HG03354 (cell line): ENCODE results near the gene SRP9.
"Not testable (repeated sequence)": the region's sequence is repeated elsewhere in the genome, so short reads cannot be mapped to it uniquely, and the experiment has no call there.

Experiments used
- ATAC-seq: cut with Tn5 transposase; IDR thresholded peaks from one replicate; pipeline ENCODE4 v1.9.1; 2021; ENCODE audit warnings: mild to moderate bottlenecking; ENCODE audit not compliant: unreplicated experiment, poor library complexity, severe bottlenecking

Gene SRP9

DNA sequence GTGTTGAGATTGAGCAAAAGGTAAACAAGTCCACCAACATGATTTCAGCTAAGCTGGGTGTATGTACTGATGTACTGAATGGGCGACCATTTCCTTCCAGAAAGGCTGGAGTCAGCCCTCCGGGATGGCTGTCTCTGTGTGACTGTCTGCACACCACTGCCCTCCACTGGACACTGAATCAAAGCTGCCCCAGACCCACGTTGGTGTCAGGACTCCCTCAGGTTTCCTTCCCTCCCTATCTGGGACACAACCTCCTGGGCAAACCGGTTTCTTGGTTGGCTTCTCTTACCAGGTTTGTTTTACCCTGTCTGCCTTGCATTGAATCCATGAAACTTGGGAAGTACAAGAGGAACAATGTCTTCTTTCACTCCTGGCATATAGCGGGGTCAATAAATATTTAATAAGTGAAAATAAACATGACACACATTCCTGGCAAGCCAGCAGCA, 5.3 kb upstream of the SRP9 start:
- peak; percentile 47 for ATAC-seq

DNA sequence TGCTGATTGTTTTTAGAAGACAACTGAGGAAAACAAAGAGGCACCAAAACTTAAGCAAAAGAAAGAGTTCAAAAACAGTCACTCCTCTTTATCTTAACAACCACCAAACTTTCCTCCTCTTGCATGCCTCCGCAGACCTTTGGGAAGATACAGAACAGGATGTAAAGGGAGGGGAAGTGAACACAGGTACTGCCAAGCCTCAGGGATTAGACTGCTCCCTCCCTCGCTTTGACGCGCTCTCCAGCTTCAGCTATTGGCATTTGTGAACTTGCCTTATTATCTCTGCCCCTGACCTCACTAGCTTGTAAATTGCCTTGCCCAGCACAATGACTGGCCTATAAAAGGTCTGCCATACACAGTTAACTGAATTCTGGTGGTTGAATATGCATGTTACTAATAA, 4.8 kb upstream of the SRP9 start:
- ATAC-seq: no peak

DNA sequence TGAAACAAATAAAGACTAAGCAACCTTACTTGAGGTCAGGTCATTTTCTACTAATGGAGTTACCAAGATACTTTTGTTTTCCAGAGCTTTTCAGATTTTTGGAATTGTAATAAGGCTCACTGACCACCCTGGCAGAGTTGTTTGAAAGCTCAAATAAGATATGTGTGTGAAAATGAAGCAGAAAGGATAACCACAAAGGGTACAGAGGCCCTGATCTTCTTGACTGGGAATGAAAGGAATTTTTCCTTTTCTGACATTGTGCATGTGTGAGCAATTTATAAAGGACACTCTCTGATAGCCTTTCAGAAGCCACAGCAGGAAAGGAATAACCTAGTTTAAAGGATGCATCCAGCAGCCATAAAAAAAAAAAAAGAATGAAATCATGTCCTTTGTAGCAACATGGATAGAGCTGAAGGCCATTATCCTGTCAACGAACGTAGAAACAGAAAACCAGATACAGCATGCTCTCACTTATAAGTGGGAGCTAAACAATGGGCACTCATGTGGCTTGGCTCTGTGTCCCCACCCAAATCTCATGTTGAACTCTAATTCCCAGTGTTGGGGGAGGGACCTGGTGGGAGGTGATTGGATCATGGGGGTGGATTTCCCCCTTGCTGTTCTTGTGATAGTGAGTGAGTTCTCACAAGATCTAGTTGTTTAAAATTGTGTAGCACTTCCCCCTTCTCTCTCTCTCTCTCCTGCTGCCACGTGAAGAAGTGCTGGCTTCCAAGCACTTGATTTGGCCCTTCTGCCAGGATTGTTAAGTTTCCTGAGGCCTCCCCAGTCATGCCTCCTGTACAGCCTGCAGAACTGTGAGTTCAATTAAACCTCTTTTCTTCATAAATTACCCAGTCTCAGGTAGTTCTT, 3.1 kb upstream of the SRP9 start:
- no peak for ATAC-seq

DNA sequence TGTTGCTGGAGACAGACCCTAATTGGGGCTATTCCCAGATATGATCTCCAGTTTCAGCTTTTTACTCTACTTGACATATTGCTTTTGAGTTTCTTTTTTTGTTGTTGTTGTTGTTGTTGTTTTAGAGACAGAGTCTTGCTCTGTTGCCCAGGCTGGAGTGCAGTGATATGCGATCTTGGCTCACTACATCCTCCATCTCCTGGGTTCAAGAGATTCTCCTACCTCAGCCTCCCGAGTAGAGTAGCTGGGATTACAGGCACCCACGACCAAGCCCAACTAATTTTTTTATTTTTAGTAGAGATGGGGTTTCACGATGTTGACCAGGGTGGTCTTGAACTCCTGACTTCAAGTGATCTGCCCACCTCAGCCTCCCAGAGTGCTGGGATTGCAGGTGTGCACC, 1.3 kb upstream of the SRP9 start:
- ATAC-seq: no peak

DNA sequence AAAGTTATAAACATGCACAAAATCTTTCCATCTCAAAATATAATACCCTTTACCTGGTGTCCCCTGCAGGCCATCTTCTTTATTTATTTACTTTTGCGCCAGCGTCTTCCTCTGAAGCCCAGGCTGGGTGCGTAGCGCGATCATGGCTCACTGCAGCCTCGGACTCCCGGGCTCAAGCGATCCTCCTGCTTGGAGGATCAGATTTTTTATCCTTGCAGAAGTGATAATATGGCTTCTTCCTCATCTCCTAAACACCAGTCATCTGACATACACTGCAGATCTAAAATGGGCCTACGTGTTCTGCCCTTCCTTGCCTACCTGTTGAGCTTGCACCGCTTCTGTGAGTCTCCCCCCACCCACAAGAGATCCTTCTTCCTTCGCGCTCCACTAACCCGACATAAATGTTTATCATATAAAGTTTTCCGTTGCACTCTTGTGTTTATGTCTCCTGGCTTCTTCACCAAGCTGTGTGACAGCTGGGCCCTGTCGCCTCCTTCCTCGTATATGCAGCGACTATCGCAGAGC, 506 bp upstream of the SRP9 start:
- ATAC-seq: peak; percentile 22

DNA sequence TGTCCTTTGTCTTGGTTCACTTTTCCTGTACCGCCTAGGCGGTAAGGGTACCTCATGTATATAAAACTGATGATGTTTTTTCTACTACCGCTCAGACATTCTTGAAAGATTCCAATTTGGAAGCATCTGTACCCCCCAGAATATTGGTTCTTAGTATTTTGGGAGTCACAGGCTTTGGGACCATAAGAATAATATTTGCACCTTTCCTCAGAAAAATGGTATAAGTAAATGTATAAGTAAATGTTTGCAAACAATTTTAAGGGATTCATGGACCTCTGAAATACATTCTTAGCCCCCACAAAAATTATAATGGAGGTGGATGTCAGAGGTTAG, 677 bp downstream of the SRP9 start:
- ATAC-seq: no peak

DNA sequence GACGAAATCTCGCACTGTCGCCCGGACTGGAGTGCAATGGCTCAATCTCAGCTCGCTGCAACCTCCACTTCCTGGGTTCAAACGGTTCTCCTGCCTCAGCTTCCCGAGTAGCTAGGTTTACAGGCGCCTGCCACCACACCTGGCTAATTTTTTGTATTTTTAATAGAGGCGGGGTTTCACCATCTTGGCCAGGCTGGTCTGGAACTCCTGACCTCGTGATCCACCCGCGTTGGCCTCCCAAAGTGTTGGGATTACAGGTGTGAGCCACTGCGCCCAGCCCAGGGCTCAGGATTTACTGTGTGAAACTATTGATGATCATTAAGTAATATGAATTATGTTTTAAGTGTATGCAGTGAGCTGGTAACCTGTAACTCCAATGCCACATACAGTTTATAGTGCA, 1.5 kb downstream of the SRP9 start:
- not testable (repeated sequence) for ATAC-seq

DNA sequence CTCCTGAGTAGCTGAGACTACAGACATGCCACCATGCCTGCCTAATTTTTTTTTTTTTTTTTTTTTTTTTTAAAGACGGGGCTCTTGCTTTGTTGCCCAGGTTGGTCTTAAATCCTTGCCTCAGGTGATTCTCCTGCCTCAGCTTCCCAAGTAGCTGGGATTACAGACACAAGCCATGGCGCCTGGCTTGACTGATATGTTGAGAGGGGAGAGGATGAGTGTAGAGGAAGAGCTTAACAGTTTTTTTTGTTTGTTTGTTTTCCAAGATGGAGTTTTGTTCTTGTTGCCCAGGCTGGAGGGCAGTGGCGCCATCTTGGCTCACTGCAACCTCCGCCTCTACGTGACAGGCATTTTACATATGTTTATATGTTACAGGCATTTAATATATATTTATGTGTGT, 2.5 kb downstream of the SRP9 start:
- ATAC-seq: no peak

DNA sequence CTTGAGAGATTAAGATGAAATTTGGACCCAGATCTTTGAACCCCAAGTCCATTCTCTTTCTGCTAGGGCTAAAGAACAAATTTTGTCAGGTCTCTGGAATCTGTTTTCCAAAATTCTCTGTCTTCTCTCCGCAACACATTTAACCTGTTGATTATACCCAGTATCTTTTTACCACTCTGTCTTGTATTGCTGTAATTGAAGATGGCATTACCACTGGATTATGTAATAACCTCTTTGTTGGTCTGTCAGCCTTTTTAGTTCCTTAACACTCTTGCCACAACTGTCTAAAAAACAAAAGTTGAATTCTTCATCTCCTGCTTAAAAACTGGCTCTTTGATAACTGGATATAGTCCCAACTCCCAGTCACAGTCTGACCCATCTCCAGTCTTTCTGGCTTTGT, 3.0 kb downstream of the SRP9 start:
- ATAC-seq: no peak

DNA sequence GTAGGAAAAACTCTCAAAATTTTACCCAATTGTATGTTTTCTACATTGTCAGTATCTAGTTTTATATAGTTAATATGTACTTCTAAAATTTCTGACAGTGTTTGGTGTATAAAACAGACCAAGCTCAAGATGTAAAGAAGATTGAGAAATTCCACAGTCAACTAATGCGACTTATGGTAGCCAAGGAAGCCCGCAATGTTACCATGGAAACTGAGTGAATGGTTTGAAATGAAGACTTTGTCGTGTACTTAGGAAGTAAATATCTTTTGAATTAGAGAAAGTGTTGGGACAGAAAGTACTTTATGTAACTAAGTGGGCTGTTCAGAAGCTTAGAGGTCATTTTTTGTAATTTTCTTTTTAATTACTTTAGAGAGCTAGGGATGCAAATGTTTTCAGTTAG, 11.5 kb downstream of the SRP9 start:
- ATAC-seq: not testable (repeated sequence)

DNA sequence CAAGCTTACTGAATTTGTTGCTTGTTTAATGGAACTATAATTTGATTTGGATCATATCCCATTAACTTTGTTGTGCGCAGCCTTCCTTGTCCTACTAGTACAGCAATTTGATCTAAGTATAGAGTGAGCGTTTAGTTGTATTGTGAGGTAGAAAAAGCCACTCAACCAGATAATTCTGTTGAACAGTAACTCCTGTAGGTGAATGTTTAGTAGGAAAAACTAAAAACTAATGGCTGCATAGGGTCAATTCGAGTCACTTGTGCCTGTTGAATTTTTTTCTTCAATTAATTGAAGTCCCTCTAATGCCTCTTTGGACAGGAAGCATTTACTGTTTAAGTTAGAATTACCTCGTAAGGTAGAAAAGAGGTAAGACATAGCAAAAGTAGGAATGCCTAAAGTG, 17.3 kb downstream of the SRP9 start:
- no peak for ATAC-seq

DNA sequence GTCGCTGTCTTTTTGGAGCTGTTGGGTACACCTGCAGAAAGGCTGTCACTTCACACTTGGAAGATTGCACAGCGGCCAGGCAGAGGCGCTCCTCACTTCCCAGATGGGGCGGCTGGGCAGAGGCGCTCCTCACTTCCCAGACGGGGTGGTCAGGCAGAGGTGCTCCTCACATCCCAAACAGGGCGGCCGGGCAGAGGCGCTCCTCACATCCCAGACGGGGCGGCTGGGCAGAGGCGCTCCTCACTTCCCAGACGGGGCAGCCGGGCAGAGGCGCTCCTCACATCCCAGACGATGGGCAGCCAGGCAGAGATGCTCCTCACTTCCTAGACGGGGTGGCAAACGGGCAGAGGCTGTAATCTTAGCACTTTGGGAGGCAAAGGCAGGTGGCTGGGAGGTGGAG, 18.5 kb downstream of the SRP9 start:
- not testable (repeated sequence) for ATAC-seq

DNA sequence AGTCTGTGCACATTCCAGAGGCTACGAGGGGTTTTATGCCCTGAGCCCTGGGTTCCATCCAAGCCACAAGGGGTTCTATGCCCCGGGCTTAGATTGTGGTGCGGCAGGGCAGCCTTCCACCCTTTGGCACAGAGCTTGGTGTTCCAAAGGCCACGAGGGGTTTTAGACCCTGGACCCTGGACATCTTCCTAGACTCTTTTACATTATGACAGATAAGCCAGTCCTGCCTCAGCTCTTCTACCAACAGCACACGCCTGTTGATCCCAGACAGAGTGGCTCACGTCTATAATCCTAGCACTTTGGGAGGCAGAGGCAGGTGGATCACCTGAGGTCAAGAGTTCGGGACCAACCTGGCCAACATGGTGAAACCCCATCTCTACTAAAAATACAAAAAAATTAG, 23.5 kb downstream of the SRP9 start:
- ATAC-seq: not testable (repeated sequence)

DNA sequence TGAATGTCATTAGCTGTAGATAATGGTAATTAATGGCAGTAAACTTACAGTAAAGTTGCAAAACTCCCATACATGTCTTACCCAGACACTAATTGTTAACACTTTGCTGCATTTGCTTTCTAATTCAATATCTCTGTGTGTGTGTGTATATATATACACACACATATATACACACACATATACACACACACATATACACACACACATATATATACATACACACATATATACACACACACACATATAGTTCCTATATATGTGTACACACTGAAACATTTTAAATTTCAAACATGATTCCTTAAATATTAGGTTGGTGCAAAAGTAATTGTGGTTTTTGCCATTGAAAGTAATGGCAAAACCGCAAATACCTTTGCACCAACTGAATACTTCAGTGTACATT, 28.6 kb downstream of the SRP9 start:
- ATAC-seq: no peak

DNA sequence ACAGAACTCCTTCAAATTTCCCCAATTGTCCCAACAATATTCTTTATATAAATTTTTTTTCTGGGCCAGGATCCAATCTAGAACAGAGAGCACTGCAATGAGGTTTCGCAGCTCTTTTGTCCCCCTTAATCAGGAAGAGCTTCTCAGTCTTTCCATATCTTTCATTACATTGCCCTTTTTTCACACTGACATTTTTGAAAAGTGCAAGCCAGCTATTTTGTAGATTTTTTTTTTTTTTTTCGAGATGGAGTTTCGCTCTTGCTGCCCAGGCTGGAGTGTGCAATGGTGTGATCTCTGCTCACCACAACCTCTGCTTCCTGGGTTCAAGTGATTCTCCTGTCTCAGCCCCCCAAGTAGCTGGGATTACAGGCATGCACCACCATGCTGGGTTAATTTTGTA, 29.1 kb downstream of the SRP9 start:
- not testable (repeated sequence) for ATAC-seq

DNA sequence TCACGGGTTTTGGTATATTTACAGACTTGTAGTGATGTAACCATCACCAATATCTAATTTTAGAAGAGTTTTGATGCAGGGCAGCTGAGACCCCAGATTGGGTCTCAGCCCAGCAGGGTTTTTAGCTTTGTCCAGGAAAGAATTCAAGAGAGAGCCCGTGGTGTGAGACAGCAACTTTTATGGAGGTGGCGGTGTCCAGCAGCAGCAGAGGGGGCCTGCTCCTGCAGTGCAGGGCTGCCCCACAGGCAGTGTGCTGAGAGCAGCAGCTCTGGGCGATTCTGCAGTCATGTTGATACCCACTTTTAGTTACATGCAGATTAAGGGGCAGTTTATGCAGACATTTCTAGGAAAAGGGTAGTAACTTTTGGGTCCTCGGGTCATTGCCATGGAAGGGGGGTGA, 30.5 kb downstream of the SRP9 start:
- ATAC-seq: no peak

DNA sequence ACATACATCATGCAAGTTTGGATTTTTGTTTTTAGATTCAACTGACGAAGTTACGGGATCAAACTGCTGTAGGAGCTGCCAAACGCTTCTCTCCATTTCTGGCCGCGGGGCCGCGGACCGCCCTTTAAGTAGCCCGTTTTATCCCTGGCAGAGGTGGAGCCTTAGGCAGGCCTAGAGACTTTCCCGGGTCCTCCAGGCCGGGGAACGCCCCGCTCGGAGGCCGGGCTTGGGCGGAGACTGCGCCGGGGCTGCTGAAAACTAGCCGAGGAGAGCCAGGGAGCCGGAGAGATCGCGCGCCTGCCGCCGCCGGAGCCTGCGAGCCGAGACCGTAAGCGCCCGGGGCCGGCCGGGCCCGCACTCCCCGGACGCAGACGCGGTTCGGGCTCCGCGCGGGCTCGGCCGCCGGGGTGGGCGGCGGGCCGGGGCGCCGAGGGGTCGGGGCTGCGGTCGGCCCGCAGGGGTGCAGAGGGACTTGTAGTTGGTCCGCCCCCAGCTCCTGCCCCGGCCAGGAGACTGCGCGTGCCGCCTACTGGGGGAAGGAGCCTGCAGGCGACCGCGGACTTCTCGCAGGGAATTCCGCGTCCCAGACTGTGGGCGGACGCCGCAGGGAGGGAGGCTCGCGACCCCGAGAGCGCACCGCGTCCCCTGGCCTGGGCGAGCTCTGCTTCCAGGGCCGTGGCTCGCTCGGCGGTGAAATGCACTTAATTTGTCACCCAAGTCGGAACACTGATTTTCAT, 32.4 kb downstream of the SRP9 start, which contains the start of gene EPHX1:
Gene EPHX1 (plus strand): TSS at position 283 of the 737 bp plus-strand sequence. CDS start 18,606 bp downstream, outside the sequence.
- ATAC-seq: peak; percentile 94

DNA sequence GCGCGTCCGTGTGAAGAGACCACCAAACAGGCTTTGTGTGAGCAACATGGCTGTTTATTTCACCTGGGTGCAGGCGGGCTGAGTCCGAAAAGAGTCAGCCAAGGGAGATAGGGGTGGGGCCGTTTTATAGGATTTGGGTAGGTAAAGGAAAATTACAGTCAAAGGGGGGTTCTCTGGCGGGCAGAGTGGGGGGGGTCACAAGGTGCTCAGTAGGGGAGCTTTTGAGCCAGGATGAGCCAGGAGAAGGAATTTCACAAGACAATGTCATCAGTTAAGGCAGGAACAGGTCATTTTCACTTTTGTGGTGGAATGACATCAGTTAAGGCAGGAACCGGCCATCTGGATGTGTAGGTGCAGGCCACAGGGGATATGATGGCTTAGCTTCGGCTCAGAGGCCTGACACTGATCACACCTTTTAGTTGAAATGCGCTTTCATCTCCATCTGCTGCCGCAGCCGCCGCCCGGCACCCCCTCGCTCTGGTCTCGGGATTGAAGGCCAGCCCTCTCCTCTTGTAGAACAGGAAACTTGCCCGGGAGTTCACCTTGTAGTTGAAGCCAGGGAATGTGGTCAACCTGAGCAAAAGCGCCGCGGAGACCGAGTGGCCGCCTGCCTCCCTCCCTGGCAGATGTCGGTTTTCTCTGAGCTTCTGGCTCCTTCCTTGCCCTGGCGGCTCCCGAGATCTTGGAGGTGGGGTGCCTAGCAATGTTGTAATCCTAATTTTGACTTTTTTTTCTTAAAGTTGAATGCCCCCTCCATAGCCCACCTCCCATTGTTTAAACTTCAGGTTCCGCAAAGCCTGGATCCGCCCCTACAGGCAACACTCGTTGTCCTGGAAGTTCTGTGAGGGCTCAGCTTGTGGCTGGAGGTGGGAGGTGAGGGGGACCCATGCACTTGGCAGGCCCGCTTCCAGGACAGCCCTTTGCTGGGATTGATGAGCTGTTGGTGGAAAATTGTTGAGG, 33.2 kb downstream of the SRP9 start:
- not testable (repeated sequence) for ATAC-seq

DNA sequence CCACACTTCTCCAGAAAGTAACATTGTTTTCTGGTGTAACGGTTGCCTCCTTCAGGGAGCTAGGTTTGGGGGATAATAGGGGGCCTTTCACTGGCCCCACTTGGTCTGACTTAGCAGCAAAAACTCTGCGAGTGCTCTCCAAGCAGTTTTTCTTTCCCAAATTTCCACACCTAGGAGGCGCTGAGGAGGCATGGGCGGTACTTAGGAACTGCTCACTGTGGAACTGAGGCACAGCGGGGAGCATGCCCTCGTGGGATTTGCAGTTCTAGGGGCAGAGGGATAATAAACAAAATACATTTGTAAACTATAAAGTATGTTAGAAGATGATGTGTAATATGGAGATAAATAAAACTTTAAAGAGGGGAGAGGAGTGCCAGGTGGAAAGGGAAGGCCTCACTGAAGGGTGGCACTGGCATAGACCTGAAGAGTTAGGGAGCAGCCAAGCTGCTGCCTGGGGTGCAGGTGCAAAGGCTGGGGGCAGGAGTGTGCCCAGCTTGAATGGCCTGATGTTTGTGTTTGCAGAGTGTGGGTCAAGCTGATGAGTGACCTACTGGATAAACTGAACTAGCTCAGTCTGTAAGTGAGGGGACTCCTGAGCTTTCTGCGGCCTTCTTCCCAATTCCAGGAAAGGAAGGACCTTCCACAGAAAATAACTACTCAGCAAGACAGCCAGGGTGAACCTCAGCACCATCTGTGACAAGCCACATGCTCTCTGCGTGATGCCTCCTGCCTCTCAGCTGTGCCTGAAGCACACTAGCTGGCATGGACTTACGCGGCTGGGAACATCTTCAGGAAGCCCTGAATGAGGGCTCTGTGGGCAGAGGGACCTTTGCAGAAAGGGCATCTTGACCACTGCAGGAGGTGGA, 34.2 kb downstream of the SRP9 start:
- no peak for ATAC-seq
